ENCODE data around the gene SUGCT.

DNA sequence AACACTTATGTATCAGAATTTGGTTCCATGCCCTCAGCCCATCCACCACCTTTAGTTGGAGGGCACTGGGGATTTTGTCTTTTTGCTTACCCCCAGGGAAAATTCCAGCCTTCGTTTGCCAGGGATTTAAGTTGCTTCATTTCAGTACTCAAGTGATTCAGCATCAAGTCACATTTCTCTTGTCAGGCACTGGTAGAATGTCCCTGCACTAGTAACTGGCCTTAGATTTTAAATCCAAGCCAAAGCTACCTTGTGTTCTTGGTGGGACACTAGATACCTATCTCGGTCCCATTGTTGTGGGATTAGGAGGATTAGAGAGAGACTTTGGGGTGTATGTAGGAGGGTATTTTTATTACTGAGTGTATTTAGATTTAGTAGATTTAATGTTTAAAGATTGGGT is 613.1 kb downstream of the SUGCT start:
- TF ChIP-seq, protein P1, sequence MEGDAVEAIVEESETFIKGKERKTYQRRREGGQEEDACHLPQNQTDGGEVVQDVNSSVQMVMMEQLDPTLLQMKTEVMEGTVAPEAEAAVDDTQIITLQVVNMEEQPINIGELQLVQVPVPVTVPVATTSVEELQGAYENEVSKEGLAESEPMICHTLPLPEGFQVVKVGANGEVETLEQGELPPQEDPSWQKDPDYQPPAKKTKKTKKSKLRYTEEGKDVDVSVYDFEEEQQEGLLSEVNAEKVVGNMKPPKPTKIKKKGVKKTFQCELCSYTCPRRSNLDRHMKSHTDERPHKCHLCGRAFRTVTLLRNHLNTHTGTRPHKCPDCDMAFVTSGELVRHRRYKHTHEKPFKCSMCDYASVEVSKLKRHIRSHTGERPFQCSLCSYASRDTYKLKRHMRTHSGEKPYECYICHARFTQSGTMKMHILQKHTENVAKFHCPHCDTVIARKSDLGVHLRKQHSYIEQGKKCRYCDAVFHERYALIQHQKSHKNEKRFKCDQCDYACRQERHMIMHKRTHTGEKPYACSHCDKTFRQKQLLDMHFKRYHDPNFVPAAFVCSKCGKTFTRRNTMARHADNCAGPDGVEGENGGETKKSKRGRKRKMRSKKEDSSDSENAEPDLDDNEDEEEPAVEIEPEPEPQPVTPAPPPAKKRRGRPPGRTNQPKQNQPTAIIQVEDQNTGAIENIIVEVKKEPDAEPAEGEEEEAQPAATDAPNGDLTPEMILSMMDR (IDR thresholded peaks at IDR 0.05 in 8 of 11, conservative IDR thresholded peaks at IDR 0.05 in 3 of 11): no peak
- TF ChIP-seq POLR2A (IDR thresholded peaks at IDR 0.05): no peak
